ENCODE results near the gene COX7A2. TPM values are rescaled to one million over a fixed set of nuclear protein-coding genes. Genes with fewer than 3 reads are reported as not detected.
A peak's percentile ranks its signal among the peaks of the same experiment; 100 is the strongest.

Gene COX7A2
- total and polyA plus RNA-seq, 8 donors: 76.5 to 214 (median 131) TPM

- H3K27me3 ChIP-seq: peaks cover 0 to 25% (median 0%) of the 10 kb centered on the region in 4 donors
Measured at GRCh38 chr6:75204959-75205775, 38.4 kb downstream of the COX7A2 start.

GRCh38 chr6:75204217-75204958 is 39.2 kb downstream of the COX7A2 start:
- WGBS, 2 donors: 1 to 2% methylated on average over 35 of the region's 35 CpGs
- TF ChIP-seq CTCF (IDR thresholded peaks at IDR 0.05): peak; percentile 39 to 53 (median 47)
- ATAC-seq: peak; percentile 47 to 65 (median 55)
- H3K36me3 ChIP-seq: no peaks in the 10 kb centered on the region
- H3K9me3 ChIP-seq: no peaks in the 10 kb centered on the region
- peaks cover 0 to 25% (median 0%) of the 10 kb centered on the region in 4 donors for H3K27me3 ChIP-seq
- H3K4me1 ChIP-seq: peaks cover 0 to 18% (median 6%) of the 10 kb centered on the region in 3 donors
- intact Hi-C loops (cut with DNase I): loop anchor here in 1 of 3 donors (10.0 kb wide), 3 partner anchors 800 to 1480 kb away; no protein-coding TSS in a partner anchor
- H3K4me3 ChIP-seq: peak overlapping the region in 2 of 4 donors; percentile 34 to 45
- peak; percentile 59 to 81 (median 70) for DNase-seq
- no peak for FAIRE-seq
- peak overlapping the region in 2 of 4 donors; percentile 10 to 47 for H3K27ac ChIP-seq

More at GRCh38 chr6:75204959-75205775, 38.4 kb downstream of the COX7A2 start:
- no peaks in the 10 kb centered on the region for H3K36me3 ChIP-seq
- ATAC-seq: peak in 2 of 4 donors; percentile 3 to 4
- H3K4me1 ChIP-seq: peaks cover 0 to 18% (median 6%) of the 10 kb centered on the region in 3 donors
- 3% methylated on average over 46 to 47 of the region's 47 CpGs for WGBS, 2 donors
- no peaks in the 10 kb centered on the region for H3K9me3 ChIP-seq
- TF ChIP-seq CTCF (IDR thresholded peaks at IDR 0.05): no peak
- DNase-seq: peak in 2 of 6 donors; percentile 53 to 60
- peak overlapping the region in 2 of 4 donors; percentile 26 to 47 for H3K27ac ChIP-seq
- FAIRE-seq: no peak
- intact Hi-C loops (cut with DNase I): loop anchor here in 2 of 3 donors (5.0 to 10.0 kb wide), 4 partner anchors 800 to 1480 kb away; no protein-coding TSS in a partner anchor
- peak overlapping the region; percentile 7 to 45 (median 26) for H3K4me3 ChIP-seq

- FAIRE-seq: no peak
- Histone ChIP-seq H3K27me3 (peaks cover 0 to 25% (median 0%) of the 10 kb centered on the region in 4 donors), H3K9me3 (no peaks in the 10 kb centered on the region), H3K36me3 (no peaks in the 10 kb centered on the region), H3K4me1 (peaks cover 0 to 17% (median 6%) of the 10 kb centered on the region in 3 donors), H3K4me3 (no peak overlapping the region), H3K27ac (no peak overlapping the region)
- 26 to 41% methylated on average over 5 of the region's 5 CpGs for WGBS, 2 donors
- TF ChIP-seq CTCF (IDR thresholded peaks at IDR 0.05): no peak
- intact Hi-C loops (cut with DNase I): loop anchor here in 1 of 3 donors (10.0 kb wide), 3 partner anchors 799 to 1479 kb away; no protein-coding TSS in a partner anchor
- no peak for ATAC-seq
- DNase-seq: no peak
Measured at GRCh38 chr6:75203721-75204120, 39.9 kb downstream of the COX7A2 start.

- Histone ChIP-seq H3K4me3 (no peak overlapping the region), H3K4me1 (peaks cover 0 to 12% (median 6%) of the 10 kb centered on the region in 3 donors), H3K9me3 (no peaks in the 10 kb centered on the region), H3K27ac (no peak overlapping the region), H3K27me3 (peaks cover 0 to 25% (median 0%) of the 10 kb centered on the region in 4 donors), H3K36me3 (no peaks in the 10 kb centered on the region)
- TF ChIP-seq CTCF (IDR thresholded peaks at IDR 0.05): no peak
- intact Hi-C loops (cut with DNase I): loop anchor here in 1 of 3 donors (10.0 kb wide), 3 partner anchors 798 to 1478 kb away; no protein-coding TSS in a partner anchor
- DNase-seq (no peak), FAIRE-seq (no peak), ATAC-seq (no peak)
- 81 to 85% methylated on average over 12 of the region's 12 CpGs for WGBS, 2 donors
Measured at GRCh38 chr6:75202676-75203131, 40.9 kb downstream of the COX7A2 start.
